Sigmoid colon (tissue), 4 donors: ENCODE results near the gene ARPC5L.

ENCODE experiments used
- CTCF ChIP-seq, 4 experiments: fragments of 450-650 bp in 3 of 4; fragments of 200-600 bp in 1 of 4; IDR thresholded peaks; one replicate each; pipeline ENCODE4 v1.5.1; 2016 to 2019; ENCODE audit warnings: antibody characterized with exemption in 4 of 4, mild to moderate bottlenecking in 3 of 4, moderate library complexity in 2 of 4
- EP300 ChIP-seq, 4 donors: sonication (generic); formaldehyde crosslinking; IDR thresholded peaks; one replicate each; pipeline ENCODE4 v1.6.1; 2017; ENCODE audit warnings: antibody characterized with exemption in 4 of 4
- POLR2A ChIP-seq, 2 donors: fragments of 450-650 bp; IDR thresholded peaks; one replicate each; pipeline ENCODE4 v1.6.1; 2016; ENCODE audit warnings: antibody characterized with exemption in 2 of 2, mild to moderate bottlenecking in 2 of 2, moderate library complexity in 2 of 2
- POLR2AphosphoS5 ChIP-seq, 4 donors: sonication (generic); formaldehyde crosslinking; IDR thresholded peaks; one replicate each; pipeline ENCODE4 v1.6.1; 2017; ENCODE audit warnings: antibody characterized with exemption in 4 of 4

GRCh38 chr9:124871156-124871561 lies 9.2 kb downstream of the ARPC5L start:
- TF ChIP-seq CTCF (IDR thresholded peaks at IDR 0.05) (no peak), POLR2A (IDR thresholded peaks at IDR 0.05) (no peak), POLR2AphosphoS5 (IDR thresholded peaks at IDR 0.05) (no peak), EP300 (IDR thresholded peaks at IDR 0.05) (no peak)
